GM03348 (cell line): ENCODE measurements around the gene PHPT1.
A peak's percentile ranks its signal among the peaks of the same experiment; 100 is the strongest.

Source experiments
- DNase-seq: peaks from one replicate; pipeline ENCODE4 v3.0.0; 2012; ENCODE audit warnings: low spot score

Gene PHPT1

GRCh38 chr9:136886610-136887597 is 37.7 kb downstream of the PHPT1 start:
- DNase-seq = peak; percentile 90

DNA sequence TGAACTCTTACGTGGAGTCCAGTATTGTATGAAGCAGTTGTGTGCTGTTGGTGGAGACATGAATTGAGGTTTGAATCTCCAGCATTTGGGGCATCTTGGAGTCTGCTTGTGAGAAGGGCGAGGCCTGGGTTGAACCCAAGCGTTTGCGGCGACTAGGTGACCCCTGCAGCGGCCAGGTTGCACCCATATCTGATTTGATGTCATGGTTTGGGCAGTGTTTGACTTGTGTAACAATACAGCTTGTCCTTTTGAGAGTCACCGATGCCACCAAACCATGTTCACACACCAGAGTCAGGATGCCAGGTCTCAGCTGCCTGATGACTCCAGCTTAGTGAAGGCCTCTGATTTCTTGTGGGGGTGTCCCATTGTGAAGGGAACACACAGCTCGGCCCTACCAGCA is 39.2 kb downstream of the PHPT1 start:
- DNase-seq = no peak

DNA sequence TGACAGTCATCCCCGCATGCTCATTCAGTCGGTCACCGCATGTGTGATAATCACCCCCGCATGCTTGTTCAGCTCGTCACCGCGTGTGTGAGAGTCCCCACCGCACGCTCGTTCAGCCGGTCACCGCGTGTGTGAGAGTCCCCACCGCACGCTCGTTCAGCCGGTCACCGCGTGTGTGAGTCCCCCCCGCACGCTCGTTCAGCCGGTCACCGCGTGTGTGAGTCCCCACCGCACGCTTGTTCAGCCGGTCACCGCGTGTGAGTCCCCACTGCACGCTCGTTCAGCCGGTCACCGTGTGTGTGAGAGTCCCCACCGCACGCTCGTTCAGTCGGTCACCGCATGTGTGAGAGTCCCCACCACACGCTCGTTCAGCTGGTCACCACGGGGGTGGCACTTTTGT is 40.6 kb downstream of the PHPT1 start:
- DNase-seq = no peak

- DNase-seq = no peak
Observed at GRCh38 chr9:136890661-136891060, 41.5 kb downstream of the PHPT1 start.

DNA sequence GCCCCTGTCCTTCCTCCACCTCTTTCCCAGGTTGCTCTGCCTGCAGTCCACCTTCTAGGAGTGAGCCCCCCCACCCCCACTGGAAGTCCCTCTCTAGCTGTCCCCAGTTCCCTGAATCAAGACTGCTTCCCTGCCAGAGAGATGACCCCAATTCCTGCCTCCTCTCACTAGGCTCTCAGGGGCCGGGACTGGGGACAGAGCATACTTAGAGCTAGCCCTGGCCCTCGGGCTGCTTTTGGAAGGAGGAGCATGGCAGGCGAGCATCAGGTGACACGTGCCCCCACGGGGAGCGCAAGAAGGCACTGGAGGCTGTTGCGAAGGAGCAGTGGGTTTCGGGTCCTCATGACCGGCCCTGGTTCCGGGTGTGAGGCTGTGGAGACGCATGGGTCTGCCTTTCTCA is 46.8 kb downstream of the PHPT1 start:
- no peak for DNase-seq

GRCh38 chr9:136898483-136899100 is 49.4 kb downstream of the PHPT1 start:
- DNase-seq = no peak

GRCh38 chr9:136899196-136899595 is 50.0 kb downstream of the PHPT1 start:
- no peak for DNase-seq

DNA sequence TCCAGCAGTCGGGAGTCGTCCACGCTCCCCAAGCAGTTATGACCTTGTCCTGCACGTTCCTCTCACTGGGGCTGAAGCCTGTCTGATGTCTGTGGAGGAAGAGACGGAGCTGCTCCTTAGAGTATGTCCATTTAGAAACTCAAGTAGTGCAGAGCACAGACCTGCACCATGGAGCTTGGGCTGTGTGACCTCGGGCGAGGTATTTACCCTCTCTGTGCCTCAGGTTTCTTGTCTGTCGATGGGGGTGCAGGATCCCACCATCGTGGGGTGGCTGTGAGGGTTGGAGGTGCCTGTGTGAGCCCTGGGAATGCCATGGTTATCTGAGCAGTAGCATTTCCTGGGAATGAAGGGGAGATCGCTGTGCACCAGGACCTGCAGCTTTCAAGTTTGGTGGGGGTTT is 51.3 kb downstream of the PHPT1 start:
- DNase-seq = no peak
